Transverse colon (tissue), 3 donors: ENCODE measurements around the gene DMRTC1B.
"Not testable (repeated sequence)": the region's sequence is repeated elsewhere in the genome, so short reads cannot be mapped to it uniquely, and the experiment has no call there.

ENCODE experiments used
- EP300 ChIP-seq: sonication (generic); formaldehyde crosslinking; IDR thresholded peaks from one replicate; pipeline ENCODE4 v1.6.1; 2017; ENCODE audit warnings: antibody characterized with exemption, low read depth
- TF ChIP-seq, protein P1 (sequence below), 5 experiments: fragments of 200-600 bp in 3 of 5; fragments of 450-650 bp in 2 of 5; sonication (generic) in 3 of 5; IDR thresholded peaks; 1 replicate in 2 of 5; 2 replicates in 3 of 5; pipeline ENCODE4 v1.5.1; 2016 to 2017; ENCODE audit warnings: antibody characterized with exemption in 5 of 5, inconsistent platforms in 3 of 5, mild to moderate bottlenecking in 2 of 5, moderate library complexity in 1 of 5

DNA sequence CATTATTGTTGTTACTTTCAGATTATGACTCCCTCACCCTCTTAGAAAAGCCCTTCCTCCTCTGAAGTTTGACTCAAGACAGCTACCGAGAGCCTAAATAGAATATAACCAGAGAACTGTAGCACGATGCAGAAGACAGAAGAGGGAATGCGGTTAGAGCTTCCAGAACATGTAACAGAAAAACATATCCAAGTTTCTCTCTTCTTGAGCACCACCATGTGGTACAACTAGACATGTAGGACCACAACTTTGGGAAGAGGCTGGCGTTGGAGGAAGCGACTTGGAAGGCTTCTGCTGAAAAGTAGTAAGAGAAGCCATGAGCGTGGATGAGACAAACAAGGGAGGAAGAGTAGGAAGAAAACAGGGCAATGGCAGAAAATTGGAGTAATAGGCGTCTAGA, 31.1 kb upstream of the DMRTC1B start:
- TF ChIP-seq, protein P1, sequence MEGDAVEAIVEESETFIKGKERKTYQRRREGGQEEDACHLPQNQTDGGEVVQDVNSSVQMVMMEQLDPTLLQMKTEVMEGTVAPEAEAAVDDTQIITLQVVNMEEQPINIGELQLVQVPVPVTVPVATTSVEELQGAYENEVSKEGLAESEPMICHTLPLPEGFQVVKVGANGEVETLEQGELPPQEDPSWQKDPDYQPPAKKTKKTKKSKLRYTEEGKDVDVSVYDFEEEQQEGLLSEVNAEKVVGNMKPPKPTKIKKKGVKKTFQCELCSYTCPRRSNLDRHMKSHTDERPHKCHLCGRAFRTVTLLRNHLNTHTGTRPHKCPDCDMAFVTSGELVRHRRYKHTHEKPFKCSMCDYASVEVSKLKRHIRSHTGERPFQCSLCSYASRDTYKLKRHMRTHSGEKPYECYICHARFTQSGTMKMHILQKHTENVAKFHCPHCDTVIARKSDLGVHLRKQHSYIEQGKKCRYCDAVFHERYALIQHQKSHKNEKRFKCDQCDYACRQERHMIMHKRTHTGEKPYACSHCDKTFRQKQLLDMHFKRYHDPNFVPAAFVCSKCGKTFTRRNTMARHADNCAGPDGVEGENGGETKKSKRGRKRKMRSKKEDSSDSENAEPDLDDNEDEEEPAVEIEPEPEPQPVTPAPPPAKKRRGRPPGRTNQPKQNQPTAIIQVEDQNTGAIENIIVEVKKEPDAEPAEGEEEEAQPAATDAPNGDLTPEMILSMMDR (IDR thresholded peaks at IDR 0.05), result not testable (repeated sequence)
- TF ChIP-seq EP300, result not testable (repeated sequence)
